ENCODE data around the gene ALOX5. TPM values are rescaled to one million over a fixed set of nuclear protein-coding genes. Genes with fewer than 3 reads are reported as not detected.

The ALOX5 gene
- total and polyA plus RNA-seq, 2 experiments from 2014 or later: 3.7 to 5.4 TPM

DNA sequence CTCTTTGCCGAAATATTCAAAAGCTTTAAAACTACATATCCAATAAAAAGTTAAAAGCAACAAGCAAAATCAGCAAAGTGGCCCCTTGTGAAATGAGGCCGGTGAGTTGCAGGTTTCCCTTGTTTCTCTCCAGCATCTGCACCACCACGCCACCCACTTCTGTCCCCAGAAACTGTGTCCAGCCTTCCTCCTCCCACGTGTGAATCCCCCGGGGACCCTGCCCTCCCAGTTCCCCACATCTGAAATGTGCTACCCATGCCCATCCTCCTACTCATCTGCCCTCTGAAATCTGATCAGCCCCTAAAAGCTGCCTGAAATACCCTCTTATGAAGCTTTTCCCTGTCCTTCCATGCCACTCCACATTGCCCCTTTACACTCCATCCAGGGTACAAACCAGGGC lies 3.8 kb downstream of the ALOX5 start (continued):
- TF ChIP-seq, protein P1, sequence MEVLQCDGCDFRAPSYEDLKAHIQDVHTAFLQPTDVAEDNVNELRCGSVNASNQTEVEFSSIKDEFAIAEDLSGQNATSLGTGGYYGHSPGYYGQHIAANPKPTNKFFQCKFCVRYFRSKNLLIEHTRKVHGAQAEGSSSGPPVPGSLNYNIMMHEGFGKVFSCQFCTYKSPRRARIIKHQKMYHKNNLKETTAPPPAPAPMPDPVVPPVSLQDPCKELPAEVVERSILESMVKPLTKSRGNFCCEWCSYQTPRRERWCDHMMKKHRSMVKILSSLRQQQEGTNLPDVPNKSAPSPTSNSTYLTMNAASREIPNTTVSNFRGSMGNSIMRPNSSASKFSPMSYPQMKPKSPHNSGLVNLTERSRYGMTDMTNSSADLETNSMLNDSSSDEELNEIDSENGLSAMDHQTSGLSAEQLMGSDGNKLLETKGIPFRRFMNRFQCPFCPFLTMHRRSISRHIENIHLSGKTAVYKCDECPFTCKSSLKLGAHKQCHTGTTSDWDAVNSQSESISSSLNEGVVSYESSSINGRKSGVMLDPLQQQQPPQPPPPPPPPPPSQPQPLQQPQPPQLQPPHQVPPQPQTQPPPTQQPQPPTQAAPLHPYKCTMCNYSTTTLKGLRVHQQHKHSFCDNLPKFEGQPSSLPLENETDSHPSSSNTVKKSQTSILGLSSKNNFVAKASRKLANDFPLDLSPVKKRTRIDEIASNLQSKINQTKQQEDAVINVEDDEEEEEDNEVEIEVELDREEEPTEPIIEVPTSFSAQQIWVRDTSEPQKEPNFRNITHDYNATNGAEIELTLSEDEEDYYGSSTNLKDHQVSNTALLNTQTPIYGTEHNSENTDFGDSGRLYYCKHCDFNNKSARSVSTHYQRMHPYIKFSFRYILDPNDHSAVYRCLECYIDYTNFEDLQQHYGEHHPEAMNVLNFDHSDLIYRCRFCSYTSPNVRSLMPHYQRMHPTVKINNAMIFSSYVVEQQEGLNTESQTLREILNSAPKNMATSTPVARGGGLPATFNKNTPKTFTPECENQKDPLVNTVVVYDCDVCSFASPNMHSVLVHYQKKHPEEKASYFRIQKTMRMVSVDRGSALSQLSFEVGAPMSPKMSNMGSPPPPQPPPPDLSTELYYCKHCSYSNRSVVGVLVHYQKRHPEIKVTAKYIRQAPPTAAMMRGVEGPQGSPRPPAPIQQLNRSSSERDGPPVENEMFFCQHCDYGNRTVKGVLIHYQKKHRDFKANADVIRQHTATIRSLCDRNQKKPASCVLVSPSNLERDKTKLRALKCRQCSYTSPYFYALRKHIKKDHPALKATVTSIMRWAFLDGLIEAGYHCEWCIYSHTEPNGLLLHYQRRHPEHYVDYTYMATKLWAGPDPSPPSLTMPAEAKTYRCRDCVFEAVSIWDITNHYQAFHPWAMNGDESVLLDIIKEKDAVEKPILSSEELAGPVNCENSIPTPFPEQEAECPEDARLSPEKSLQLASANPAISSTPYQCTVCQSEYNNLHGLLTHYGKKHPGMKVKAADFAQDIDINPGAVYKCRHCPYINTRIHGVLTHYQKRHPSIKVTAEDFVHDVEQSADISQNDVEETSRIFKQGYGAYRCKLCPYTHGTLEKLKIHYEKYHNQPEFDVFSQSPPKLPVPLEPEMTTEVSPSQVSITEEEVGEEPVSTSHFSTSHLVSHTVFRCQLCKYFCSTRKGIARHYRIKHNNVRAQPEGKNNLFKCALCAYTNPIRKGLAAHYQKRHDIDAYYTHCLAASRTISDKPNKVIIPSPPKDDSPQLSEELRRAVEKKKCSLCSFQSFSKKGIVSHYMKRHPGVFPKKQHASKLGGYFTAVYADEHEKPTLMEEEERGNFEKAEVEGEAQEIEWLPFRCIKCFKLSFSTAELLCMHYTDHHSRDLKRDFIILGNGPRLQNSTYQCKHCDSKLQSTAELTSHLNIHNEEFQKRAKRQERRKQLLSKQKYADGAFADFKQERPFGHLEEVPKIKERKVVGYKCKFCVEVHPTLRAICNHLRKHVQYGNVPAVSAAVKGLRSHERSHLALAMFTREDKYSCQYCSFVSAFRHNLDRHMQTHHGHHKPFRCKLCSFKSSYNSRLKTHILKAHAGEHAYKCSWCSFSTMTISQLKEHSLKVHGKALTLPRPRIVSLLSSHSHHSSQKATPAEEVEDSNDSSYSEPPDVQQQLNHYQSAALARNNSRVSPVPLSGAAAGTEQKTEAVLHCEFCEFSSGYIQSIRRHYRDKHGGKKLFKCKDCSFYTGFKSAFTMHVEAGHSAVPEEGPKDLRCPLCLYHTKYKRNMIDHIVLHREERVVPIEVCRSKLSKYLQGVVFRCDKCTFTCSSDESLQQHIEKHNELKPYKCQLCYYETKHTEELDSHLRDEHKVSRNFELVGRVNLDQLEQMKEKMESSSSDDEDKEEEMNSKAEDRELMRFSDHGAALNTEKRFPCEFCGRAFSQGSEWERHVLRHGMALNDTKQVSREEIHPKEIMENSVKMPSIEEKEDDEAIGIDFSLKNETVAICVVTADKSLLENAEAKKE (CRISPR knock-in tag; IDR thresholded peaks at IDR 0.05): no peak
- TF ChIP-seq, protein P2, sequence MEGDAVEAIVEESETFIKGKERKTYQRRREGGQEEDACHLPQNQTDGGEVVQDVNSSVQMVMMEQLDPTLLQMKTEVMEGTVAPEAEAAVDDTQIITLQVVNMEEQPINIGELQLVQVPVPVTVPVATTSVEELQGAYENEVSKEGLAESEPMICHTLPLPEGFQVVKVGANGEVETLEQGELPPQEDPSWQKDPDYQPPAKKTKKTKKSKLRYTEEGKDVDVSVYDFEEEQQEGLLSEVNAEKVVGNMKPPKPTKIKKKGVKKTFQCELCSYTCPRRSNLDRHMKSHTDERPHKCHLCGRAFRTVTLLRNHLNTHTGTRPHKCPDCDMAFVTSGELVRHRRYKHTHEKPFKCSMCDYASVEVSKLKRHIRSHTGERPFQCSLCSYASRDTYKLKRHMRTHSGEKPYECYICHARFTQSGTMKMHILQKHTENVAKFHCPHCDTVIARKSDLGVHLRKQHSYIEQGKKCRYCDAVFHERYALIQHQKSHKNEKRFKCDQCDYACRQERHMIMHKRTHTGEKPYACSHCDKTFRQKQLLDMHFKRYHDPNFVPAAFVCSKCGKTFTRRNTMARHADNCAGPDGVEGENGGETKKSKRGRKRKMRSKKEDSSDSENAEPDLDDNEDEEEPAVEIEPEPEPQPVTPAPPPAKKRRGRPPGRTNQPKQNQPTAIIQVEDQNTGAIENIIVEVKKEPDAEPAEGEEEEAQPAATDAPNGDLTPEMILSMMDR (conservative IDR thresholded peaks at IDR 0.05; ENCODE audit: low read depth in 2 of 2): no peak
- no peak for TF ChIP-seq NANOG (IDR thresholded peaks at IDR 0.05; ENCODE audit: borderline replicate concordance)
- no peak for TF ChIP-seq ZNF331 (CRISPR knock-in tag; IDR thresholded peaks at IDR 0.05; ENCODE audit: low read depth)
- no peak for TF ChIP-seq POLR2AphosphoS5 (IDR thresholded peaks at IDR 0.05; ENCODE audit: low read depth)
- TF ChIP-seq STAT1 (IDR thresholded peaks at IDR 0.05; ENCODE audit: unreplicated experiment): no peak
- TF ChIP-seq, protein P3, sequence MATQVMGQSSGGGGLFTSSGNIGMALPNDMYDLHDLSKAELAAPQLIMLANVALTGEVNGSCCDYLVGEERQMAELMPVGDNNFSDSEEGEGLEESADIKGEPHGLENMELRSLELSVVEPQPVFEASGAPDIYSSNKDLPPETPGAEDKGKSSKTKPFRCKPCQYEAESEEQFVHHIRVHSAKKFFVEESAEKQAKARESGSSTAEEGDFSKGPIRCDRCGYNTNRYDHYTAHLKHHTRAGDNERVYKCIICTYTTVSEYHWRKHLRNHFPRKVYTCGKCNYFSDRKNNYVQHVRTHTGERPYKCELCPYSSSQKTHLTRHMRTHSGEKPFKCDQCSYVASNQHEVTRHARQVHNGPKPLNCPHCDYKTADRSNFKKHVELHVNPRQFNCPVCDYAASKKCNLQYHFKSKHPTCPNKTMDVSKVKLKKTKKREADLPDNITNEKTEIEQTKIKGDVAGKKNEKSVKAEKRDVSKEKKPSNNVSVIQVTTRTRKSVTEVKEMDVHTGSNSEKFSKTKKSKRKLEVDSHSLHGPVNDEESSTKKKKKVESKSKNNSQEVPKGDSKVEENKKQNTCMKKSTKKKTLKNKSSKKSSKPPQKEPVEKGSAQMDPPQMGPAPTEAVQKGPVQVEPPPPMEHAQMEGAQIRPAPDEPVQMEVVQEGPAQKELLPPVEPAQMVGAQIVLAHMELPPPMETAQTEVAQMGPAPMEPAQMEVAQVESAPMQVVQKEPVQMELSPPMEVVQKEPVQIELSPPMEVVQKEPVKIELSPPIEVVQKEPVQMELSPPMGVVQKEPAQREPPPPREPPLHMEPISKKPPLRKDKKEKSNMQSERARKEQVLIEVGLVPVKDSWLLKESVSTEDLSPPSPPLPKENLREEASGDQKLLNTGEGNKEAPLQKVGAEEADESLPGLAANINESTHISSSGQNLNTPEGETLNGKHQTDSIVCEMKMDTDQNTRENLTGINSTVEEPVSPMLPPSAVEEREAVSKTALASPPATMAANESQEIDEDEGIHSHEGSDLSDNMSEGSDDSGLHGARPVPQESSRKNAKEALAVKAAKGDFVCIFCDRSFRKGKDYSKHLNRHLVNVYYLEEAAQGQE (IDR thresholded peaks at IDR 0.05; ENCODE audit: unreplicated experiment): no peak

All from GM23338 (cell line).